Measurements from ENCODE around the gene C11orf24. TPM values are rescaled to one million over a fixed set of nuclear protein-coding genes. Genes with fewer than 3 reads are reported as not detected.

Gene C11orf24
- total and polyA plus RNA-seq, 10 of the 15 experiments (the other 5 are each of a cell fraction or from before 2014, with no cell fraction given), result 4.3 to 104 (median 41.4) TPM

DNA sequence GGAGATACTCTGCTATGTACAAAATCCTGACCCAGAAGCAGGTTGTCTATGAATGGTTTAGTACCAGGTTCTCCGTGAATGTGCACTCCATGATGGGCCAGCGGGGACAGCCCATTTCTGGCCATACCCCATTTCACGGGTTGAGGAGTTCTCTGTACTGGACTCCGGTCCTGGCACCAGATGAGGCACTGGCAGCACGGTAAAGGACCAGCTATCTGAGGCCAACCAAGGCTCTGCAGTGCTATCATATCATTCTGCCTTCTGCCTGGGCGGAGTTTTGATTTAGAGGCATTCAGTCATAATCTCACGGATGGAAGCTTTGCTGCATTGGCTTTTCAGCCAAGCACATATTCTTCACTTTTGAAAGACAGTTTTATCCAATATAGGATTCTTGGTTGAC lies 40.2 kb downstream of the C11orf24 start:
- no peaks in the 10 kb centered on the region for H3K27me3 ChIP-seq (replicated peaks in 1 of 2; ENCODE audit: control insufficient read depth in 2 of 2, insufficient read depth in 2 of 2, low read length in 1 of 2)
- CTCF ChIA-PET, result interaction anchor here (0.6 kb wide), 1 partner anchor 54 kb away, joined by 3 read pairs; no protein-coding TSS in a partner anchor
- RAD21 ChIA-PET (ENCODE audit: unreplicated experiment), result no interaction called here
- no peaks in the 10 kb centered on the region for H3K4me1 ChIP-seq (ENCODE audit: control insufficient read depth, insufficient read depth, low read length)
- SMC1A ChIA-PET (ENCODE audit: uncharacterized antibody, unreplicated experiment), result no interaction called here
- intact Hi-C loops (cut with micrococcal nuclease; ENCODE audit: unreplicated experiment) (no loop called here), in situ Hi-C loops (cut with MboI) (no loop called here)
- no TSS peak for BruUV-seq (replicated peaks)
- 57% methylated on average over 7 of the region's 7 CpGs for WGBS (ENCODE audit: insufficient coverage, insufficient replicate concordance, low lambda C conversion rate, missing lambda C conversion rate)
- no peak overlapping the region for H3K4me2 ChIP-seq (ENCODE audit: control insufficient read depth, insufficient read depth)
- H3K4me3 ChIP-seq, result no peak overlapping the region
- H2AFZ ChIP-seq (ENCODE audit: control insufficient read depth, low read depth, low read length), result no peak overlapping the region
- POLR2A ChIA-PET, result no interaction called here
- TF ChIP-seq SUPT20H (IDR thresholded peaks at IDR 0.05; ENCODE audit: borderline replicate concordance, control insufficient read depth, low read depth, low read length), result no peak
- no peak for TF ChIP-seq CREM (IDR thresholded peaks at IDR 0.05; ENCODE audit: low read depth)
- no peak for TF ChIP-seq ZZZ3 (IDR thresholded peaks at IDR 0.05; ENCODE audit: control insufficient read depth, insufficient read length, low read depth)
- no peak for TF ChIP-seq CHD1 (IDR thresholded peaks at IDR 0.05; ENCODE audit: low read depth, low read length)
- TF ChIP-seq RAD51 (IDR thresholded peaks at IDR 0.05), result no peak
- no peak for TF ChIP-seq IRF5 (IDR thresholded peaks at IDR 0.05; ENCODE audit: borderline replicate concordance)
- no peak for TF ChIP-seq KAT2A (conservative IDR thresholded peaks at IDR 0.05; ENCODE audit: control insufficient read depth, low read depth, low read length)
- no peak for TF ChIP-seq FOXK2 (IDR thresholded peaks at IDR 0.05)
- TF ChIP-seq MTA3 (IDR thresholded peaks at IDR 0.05; ENCODE audit: borderline replicate concordance, low read length), result no peak
- TF ChIP-seq, protein P1, sequence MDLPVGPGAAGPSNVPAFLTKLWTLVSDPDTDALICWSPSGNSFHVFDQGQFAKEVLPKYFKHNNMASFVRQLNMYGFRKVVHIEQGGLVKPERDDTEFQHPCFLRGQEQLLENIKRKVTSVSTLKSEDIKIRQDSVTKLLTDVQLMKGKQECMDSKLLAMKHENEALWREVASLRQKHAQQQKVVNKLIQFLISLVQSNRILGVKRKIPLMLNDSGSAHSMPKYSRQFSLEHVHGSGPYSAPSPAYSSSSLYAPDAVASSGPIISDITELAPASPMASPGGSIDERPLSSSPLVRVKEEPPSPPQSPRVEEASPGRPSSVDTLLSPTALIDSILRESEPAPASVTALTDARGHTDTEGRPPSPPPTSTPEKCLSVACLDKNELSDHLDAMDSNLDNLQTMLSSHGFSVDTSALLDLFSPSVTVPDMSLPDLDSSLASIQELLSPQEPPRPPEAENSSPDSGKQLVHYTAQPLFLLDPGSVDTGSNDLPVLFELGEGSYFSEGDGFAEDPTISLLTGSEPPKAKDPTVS (IDR thresholded peaks at IDR 0.05; ENCODE audit: low read depth, low read length), result no peak
- TF ChIP-seq CTCF (IDR thresholded peaks at IDR 0.05 in 2 of 3, conservative IDR thresholded peaks at IDR 0.05 in 1 of 3; ENCODE audit: control insufficient read depth in 2 of 3, extremely low read depth in 1 of 3, insufficient read depth in 1 of 3, low read depth in 3 of 3, low read length in 3 of 3), result no peak
- TF ChIP-seq IRF4 (IDR thresholded peaks at IDR 0.05; ENCODE audit: low read depth, low read length), result no peak
- TF ChIP-seq, protein P2, sequence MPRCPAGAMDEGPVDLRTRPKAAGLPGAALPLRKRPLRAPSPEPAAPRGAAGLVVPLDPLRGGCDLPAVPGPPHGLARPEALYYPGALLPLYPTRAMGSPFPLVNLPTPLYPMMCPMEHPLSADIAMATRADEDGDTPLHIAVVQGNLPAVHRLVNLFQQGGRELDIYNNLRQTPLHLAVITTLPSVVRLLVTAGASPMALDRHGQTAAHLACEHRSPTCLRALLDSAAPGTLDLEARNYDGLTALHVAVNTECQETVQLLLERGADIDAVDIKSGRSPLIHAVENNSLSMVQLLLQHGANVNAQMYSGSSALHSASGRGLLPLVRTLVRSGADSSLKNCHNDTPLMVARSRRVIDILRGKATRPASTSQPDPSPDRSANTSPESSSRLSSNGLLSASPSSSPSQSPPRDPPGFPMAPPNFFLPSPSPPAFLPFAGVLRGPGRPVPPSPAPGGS (IDR thresholded peaks at IDR 0.05; ENCODE audit: borderline replicate concordance, insufficient read depth, low read depth, low read length, poor library complexity, severe bottlenecking), result no peak
- TF ChIP-seq, protein P3, sequence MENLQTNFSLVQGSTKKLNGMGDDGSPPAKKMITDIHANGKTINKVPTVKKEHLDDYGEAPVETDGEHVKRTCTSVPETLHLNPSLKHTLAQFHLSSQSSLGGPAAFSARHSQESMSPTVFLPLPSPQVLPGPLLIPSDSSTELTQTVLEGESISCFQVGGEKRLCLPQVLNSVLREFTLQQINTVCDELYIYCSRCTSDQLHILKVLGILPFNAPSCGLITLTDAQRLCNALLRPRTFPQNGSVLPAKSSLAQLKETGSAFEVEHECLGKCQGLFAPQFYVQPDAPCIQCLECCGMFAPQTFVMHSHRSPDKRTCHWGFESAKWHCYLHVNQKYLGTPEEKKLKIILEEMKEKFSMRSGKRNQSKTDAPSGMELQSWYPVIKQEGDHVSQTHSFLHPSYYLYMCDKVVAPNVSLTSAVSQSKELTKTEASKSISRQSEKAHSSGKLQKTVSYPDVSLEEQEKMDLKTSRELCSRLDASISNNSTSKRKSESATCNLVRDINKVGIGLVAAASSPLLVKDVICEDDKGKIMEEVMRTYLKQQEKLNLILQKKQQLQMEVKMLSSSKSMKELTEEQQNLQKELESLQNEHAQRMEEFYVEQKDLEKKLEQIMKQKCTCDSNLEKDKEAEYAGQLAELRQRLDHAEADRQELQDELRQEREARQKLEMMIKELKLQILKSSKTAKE (IDR thresholded peaks at IDR 0.05; ENCODE audit: low read depth, poor library complexity, severe bottlenecking), result no peak
- no peak for TF ChIP-seq FOXM1 (IDR thresholded peaks at IDR 0.05; ENCODE audit: low read depth, low read length)
- TF ChIP-seq ZNF274 (IDR thresholded peaks at IDR 0.05; ENCODE audit: insufficient read depth, insufficient read length), result no peak
- no peak for TF ChIP-seq JUNB (IDR thresholded peaks at IDR 0.05)
- DNase-seq (ENCODE audit: low read depth, low spot score), result no peak
- H3K9me3 ChIP-seq (replicated peaks; ENCODE audit: control insufficient read depth, insufficient read depth, low read length), result peaks cover 10% of the 10 kb centered on the region; the same call in 2 of the 3 replicates
- FAIRE-seq, result no peak
- no peak overlapping the region for H3K27ac ChIP-seq (ENCODE audit: control insufficient read depth, insufficient read depth)
- no peaks in the 10 kb centered on the region for H4K20me1 ChIP-seq (ENCODE audit: control insufficient read depth, insufficient read depth)
- H3K79me2 ChIP-seq (ENCODE audit: control insufficient read depth, insufficient read depth, low read length), result no peaks in the 10 kb centered on the region
- H3K36me3 ChIP-seq (ENCODE audit: control insufficient read depth in 2 of 2, insufficient read depth in 2 of 2, low read length in 1 of 2), result no peaks in the 10 kb centered on the region
- H3K9ac ChIP-seq (ENCODE audit: control insufficient read depth, insufficient read depth, low read length), result no peak overlapping the region
- ATAC-seq, result no peak
